IPS DF 6.9 (cell line): ENCODE results near the gene INO80C.
"Not testable (repeated sequence)": the region's sequence is repeated elsewhere in the genome, so short reads cannot be mapped to it uniquely, and the experiment has no call there.

ENCODE experiments used
- DNase-seq: peaks from one replicate; pipeline ENCODE4 v3.0.0-alpha.2; 2013; ENCODE audit warnings: low read depth, low spot score
- H3K27ac ChIP-seq: one replicate; pipeline ENCODE4 v1.5.1; 2013; ENCODE audit warnings: low read length, control low read depth
- H3K27me3 ChIP-seq: 2 replicates; pipeline ENCODE4 v1.6.1; 2013; ENCODE audit warnings: mild to moderate bottlenecking, low read length; ENCODE audit not compliant: control insufficient read depth, insufficient read depth
- H3K36me3 ChIP-seq: 2 replicates; pipeline ENCODE4 v1.6.1; 2013; ENCODE audit warnings: low read length; ENCODE audit not compliant: control insufficient read depth, insufficient read depth
- H3K4me1 ChIP-seq: 2 replicates; pipeline ENCODE4 v1.6.1; 2013; ENCODE audit warnings: low read length; ENCODE audit not compliant: control insufficient read depth, insufficient read depth
- H3K4me3 ChIP-seq: 2 replicates; pipeline ENCODE4 v1.5.1; 2013; ENCODE audit warnings: mild to moderate bottlenecking, low read length
- H3K9me3 ChIP-seq: 2 replicates; pipeline ENCODE4 v1.6.1; 2013; ENCODE audit warnings: low read length, inconsistent platforms; ENCODE audit not compliant: control insufficient read depth, insufficient read depth
- WGBS: extraction: QIAGEN DNeasy Blood & Tissue Kit; methylation state at CpG from one replicate; pipeline ENCODE4 v1.1.7; 2013; ENCODE audit warnings: mixed read lengths, missing lambda C conversion rate; ENCODE audit not compliant: insufficient read length, insufficient coverage; 5-methylcytosine and 5-hydroxymethylcytosine counted together

Gene INO80C

DNA sequence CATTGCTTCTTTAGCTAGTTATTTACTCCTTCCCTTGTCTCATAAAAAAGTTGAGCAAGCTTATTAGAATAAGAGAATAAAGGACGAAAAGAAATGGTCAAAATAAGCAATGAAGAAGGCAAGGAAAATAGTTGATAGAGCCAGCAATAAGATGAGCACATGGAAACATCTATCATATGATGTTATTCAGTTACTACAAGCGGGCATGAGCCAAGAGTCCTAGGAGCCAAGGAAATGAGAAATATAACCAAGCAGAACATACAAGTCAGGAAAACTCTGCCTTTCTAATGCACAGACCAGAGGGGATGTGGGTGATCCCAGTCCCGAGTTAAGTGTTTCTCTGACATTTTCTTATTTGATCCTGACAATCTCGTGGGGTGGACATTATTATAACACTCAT is 33.9 kb downstream of the INO80C start:
- H3K9me3 ChIP-seq: no peaks in the 10 kb centered on the region
- no peak overlapping the region for H3K4me3 ChIP-seq
- no peaks in the 10 kb centered on the region for H3K36me3 ChIP-seq
- no CpG with 5 or more reads among the region's 4 CpGs for WGBS
- no peak for DNase-seq
- no peaks in the 10 kb centered on the region for H3K27me3 ChIP-seq
- H3K27ac ChIP-seq: no peak overlapping the region
- peaks cover under 1% of the 10 kb centered on the region; the same call in 1 of the 2 replicates for H3K4me1 ChIP-seq

DNA sequence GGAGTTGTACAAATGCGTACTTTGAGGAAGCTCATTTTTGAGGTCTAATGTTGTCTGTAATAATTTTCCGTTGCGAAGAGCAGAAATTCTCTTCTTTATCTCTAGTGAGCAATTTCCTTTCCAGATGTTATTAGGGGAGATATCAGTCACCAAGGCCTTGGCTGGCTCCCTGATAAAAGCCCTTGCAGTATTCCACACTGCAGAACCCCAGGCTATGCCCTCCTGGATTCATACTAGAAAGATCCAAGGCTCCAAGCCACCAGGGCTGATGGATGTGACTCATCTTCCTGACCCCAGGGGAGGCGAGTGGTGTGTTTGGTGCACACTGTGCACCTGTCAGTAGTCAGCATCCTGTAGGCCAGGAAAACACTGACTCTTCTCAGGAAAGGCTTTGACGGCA is 34.7 kb downstream of the INO80C start:
- Histone ChIP-seq H3K27ac (no peak overlapping the region), H3K27me3 (no peaks in the 10 kb centered on the region), H3K9me3 (no peaks in the 10 kb centered on the region), H3K36me3 (no peaks in the 10 kb centered on the region), H3K4me1 (peaks cover 4% of the 10 kb centered on the region; the same call in 1 of the 2 replicates), H3K4me3 (no peak overlapping the region)
- no CpG with 5 or more reads among the region's 5 CpGs for WGBS
- no peak for DNase-seq

DNA sequence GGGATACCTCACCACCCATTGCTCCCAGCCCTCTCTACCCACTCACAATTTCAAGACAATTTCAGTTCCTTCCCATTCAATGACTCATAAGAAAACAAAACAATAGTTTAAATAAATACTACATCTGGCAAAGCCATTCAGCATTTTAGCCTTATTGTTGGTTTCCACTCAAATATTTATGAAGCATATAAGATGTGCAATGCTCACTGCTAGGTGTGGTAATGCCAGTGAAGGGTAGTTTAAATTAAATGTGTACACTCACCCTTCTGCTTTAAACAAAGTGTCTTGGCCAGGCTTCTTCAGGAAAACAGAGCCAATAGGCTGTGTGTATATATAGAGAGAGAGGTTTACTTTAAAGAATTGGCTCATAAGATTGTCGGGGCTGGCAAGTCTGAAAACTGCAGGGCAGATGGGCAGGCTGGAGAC is 37.0 kb downstream of the INO80C start:
- H3K4me1 ChIP-seq: peaks cover 4% of the 10 kb centered on the region; the same call in 1 of the 2 replicates
- no peaks in the 10 kb centered on the region for H3K36me3 ChIP-seq
- no CpG with 5 or more reads among the region's 1 CpG for WGBS
- H3K27me3 ChIP-seq: no peaks in the 10 kb centered on the region
- DNase-seq: no peak
- no peaks in the 10 kb centered on the region for H3K9me3 ChIP-seq
- no peak overlapping the region for H3K4me3 ChIP-seq
- no peak overlapping the region for H3K27ac ChIP-seq

DNA sequence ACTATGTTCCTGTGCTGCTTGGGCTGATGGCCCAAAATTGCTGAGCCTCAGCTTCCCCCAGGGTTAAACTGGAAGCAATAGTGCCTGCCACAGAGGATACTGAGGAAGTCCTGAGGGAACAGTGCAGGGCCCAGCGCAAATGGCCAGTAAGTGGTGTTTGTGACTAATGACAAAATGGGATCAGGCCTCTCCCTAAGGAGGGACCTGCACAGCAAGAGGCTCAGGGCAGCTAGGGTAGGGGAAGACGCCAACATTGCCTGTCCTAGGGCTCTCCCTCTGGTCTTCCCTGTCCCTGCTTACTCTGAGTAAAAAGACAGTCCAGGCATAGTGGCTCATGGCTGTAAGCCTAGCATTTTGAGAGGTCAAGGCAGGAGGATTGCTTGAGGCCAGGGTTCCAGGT is 37.8 kb downstream of the INO80C start:
- H3K4me1 ChIP-seq: peaks cover 4% of the 10 kb centered on the region; the same call in 1 of the 2 replicates
- no peak for DNase-seq
- H3K27me3 ChIP-seq: no peaks in the 10 kb centered on the region
- no peak overlapping the region for H3K4me3 ChIP-seq
- no peaks in the 10 kb centered on the region for H3K36me3 ChIP-seq
- no peaks in the 10 kb centered on the region for H3K9me3 ChIP-seq
- whole genome bisulfite sequencing: no CpG with 5 or more reads among the region's 2 CpGs
- no peak overlapping the region for H3K27ac ChIP-seq

DNA sequence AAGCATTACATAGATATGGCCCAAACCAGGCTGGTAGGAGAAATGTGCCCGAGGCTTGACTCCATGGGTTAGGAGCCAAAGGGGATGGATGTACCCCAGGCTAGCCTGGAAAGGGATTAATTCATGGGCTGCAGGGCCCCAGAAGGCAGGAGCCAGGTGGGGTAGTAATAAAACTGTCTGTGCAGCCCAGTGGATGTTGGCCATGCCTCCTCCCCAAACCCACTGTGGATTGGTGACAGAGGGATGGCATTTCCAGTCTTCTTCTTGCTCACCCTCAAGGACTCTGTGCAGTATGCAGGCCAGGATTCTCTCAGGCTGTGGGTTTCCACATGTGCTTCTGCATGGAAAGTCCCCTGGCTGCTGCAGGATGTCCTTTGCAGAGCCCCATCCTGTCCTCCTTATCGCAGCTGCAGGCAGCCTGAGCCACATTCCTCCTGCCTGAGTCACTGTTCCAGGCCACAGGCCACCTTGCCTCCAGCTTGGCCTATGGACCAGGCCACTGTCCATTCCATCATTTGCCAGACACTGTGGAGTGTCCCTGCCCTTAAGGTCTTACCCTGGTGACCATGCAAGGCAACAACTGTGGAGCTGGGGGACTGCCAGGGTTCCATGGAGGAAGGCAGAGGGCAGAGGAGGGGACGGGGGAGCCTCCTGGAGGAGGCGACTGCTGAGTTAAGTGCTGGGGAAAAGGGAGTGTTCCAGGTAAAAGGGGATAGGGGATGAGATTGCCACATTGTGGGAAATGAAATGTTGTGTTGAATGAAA is 38.9 kb downstream of the INO80C start:
- H3K4me3 ChIP-seq: no peak overlapping the region
- H3K4me1 ChIP-seq: peaks cover 4% of the 10 kb centered on the region; the same call in 1 of the 2 replicates
- no peaks in the 10 kb centered on the region for H3K27me3 ChIP-seq
- DNase-seq: peak; percentile 35
- no peaks in the 10 kb centered on the region for H3K36me3 ChIP-seq
- no peak overlapping the region for H3K27ac ChIP-seq
- no peaks in the 10 kb centered on the region for H3K9me3 ChIP-seq
- WGBS: no CpG with 5 or more reads among the region's 4 CpGs

DNA sequence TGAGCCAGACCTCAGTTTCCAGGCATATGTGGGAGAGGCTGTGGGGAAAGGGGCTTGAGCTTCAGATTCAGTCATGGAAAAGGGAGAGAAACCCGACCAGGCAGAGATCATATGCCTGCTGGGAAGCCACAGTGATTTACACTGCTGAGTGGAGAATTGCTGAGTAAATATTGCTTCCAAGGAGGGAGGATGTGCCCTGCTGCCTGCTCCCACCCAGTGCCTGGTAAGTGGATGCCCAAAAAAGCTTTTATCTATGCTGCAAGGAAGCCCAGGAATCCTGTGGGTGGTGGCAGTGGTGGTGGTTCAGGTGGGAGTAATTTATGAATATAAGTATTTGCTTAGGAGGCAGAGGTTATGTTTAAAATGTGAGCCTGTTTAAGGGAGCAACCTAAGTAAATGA is 39.5 kb downstream of the INO80C start:
- H3K36me3 ChIP-seq: no peaks in the 10 kb centered on the region
- H3K4me1 ChIP-seq: peaks cover 4% of the 10 kb centered on the region; the same call in 1 of the 2 replicates
- no peaks in the 10 kb centered on the region for H3K27me3 ChIP-seq
- H3K27ac ChIP-seq: no peak overlapping the region
- DNase-seq: no peak
- WGBS: no CpG with 5 or more reads among the region's 1 CpG
- H3K4me3 ChIP-seq: no peak overlapping the region
- no peaks in the 10 kb centered on the region for H3K9me3 ChIP-seq

DNA sequence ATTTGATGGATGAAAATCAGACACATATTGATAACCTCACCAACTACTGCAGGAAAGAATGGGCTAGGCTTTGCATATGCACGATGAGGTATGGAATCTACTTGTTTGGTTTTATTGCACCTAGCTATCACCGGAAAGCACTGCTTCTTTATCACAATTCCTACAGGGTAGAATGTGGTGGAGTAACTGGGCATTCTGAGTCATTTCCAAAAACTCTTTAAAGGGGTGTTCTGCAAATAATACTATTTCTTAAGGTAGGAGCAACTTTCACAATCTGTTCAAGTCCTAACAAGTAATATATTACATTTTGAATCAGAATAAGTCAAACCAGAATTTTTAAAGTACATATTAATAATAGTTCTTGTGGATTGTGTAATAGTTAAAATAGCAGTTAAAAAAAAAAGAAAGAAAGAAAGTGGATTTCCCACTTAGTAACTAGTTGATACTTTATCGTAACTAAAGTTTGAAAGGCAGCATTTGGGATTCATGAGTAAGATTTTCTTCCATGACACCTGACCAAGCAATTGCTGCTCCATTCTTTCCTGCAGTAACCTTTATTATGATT is 40.5 kb downstream of the INO80C start:
- DNase-seq: no peak
- no peak overlapping the region for H3K27ac ChIP-seq
- H3K36me3 ChIP-seq: no peaks in the 10 kb centered on the region
- no peaks in the 10 kb centered on the region for H3K9me3 ChIP-seq
- H3K4me3 ChIP-seq: no peak overlapping the region
- peaks cover 4% of the 10 kb centered on the region; the same call in 1 of the 2 replicates for H3K4me1 ChIP-seq
- no peaks in the 10 kb centered on the region for H3K27me3 ChIP-seq
- no CpG with 5 or more reads among the region's 3 CpGs for WGBS

DNA sequence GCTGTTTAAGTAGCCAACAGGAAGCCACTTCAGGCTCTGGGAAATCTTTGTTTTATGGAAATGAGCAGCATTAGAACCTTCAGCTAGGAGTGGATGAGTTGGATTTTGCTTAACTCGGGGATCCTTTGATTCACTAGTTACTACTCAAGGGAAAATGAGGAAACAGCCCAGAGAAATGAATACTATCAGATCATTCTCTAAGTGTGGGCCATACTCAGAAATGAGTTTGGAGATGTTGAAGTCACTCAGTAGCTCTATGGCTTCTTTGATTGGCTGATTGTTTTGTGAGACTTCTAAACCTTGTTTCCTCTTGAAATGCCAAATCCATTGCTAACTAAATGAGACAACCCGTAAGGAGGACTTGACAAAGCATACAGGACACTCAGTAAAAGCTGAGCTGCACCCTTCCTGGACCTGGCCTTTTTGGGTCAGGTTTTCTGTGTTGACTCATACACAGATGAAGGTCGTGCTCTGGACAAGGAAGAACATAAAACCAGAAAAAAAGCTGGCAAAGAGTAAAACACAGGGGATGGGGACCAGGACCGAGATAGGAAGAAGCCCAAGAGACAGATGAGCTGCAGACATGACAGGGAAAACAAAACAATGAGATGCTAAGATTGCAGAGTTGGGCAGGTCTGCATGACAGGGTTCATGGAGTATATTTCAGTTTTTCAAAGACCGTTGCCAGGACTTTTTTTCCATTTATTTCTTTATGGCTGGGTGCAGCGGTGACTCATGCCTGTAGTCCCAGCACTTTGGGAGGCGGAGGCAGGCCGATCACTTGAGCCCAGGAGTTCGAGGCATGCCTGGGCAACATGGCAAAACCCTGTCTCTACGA is 41.6 kb downstream of the INO80C start:
- no CpG with 5 or more reads among the region's 10 CpGs for WGBS
- no peaks in the 10 kb centered on the region for H3K9me3 ChIP-seq
- H3K36me3 ChIP-seq: no peaks in the 10 kb centered on the region
- H3K4me3 ChIP-seq: no peak overlapping the region
- DNase-seq: no peak
- H3K4me1 ChIP-seq: peaks cover 4% of the 10 kb centered on the region; the same call in 1 of the 2 replicates
- no peaks in the 10 kb centered on the region for H3K27me3 ChIP-seq
- no peak overlapping the region for H3K27ac ChIP-seq

DNA sequence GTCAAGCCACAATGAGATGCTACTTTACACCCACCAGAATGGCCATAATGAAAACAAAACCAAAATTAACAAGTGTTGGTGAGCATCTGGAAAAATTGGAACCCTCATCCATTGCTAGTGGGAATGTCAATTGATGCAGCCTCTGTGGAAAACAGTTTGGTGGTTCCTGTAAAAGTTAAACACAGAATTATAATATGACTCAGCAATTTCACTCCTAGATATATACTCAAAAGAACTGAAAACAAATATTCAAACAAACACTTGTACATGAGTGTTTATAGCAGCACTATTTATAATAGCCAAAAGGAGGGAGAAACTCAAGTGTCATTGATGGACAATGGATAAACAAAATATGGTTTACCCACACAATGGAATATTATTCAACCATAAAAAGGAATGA is 43.0 kb downstream of the INO80C start:
- H3K9me3 ChIP-seq: no peaks in the 10 kb centered on the region
- no peaks in the 10 kb centered on the region for H3K36me3 ChIP-seq
- H3K27me3 ChIP-seq: no peaks in the 10 kb centered on the region
- peaks cover 4% of the 10 kb centered on the region; the same call in 1 of the 2 replicates for H3K4me1 ChIP-seq
- H3K27ac ChIP-seq: no peak overlapping the region
- no peak overlapping the region for H3K4me3 ChIP-seq
- no peak for DNase-seq

DNA sequence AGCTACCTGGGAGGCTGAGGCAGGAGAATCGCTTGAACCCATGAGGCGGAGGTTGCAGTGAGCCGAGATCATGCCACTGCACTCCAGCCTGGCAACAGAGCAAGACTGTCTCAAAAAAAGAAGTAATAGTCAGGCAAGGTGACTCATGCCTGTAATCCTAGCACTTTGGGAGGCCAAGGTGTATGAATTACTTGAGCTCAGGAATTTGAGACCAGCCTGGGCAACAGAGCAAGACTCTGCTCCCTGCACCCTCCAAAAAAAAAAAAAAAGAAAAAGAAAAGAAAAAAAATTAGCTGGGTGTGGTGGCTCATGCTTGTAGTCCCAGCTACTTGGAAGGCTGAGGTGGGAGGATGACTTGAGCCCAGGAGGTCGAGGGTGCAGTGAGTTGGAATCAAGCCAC is 44.7 kb downstream of the INO80C start:
- not testable (repeated sequence) for DNase-seq, H3K36me3 ChIP-seq, H3K27me3 ChIP-seq, H3K27ac ChIP-seq, H3K9me3 ChIP-seq, H3K4me3 ChIP-seq, H3K4me1 ChIP-seq
- no CpG with 5 or more reads among the region's 4 CpGs for WGBS
